Body of pancreas (tissue), 4 donors: ENCODE data around the gene LRFN3.

Experiments used
- CTCF ChIP-seq, 7 experiments: fragments of 450-650 bp in 4 of 7; fragments of 200-600 bp in 3 of 7; sonication (generic) in 3 of 7; IDR thresholded peaks; one replicate each; pipeline ENCODE4 v1.5.1; 2016 to 2019; ENCODE audit warnings: antibody characterized with exemption in 7 of 7
- POLR2A ChIP-seq, 3 donors: fragments of 450-650 bp; IDR thresholded peaks; one replicate each; pipeline ENCODE4 v1.6.1; 2016; ENCODE audit warnings: antibody characterized with exemption in 3 of 3, mild to moderate bottlenecking in 2 of 3

- TF ChIP-seq CTCF (IDR thresholded peaks at IDR 0.05) (no peak), POLR2A (IDR thresholded peaks at IDR 0.05) (no peak)
These were observed 15.2 kb upstream of the LRFN3 start for GRCh38 chr19:35921012-35921411.
